Measurements from ENCODE around the gene CNGB1.

Gene CNGB1

DNA sequence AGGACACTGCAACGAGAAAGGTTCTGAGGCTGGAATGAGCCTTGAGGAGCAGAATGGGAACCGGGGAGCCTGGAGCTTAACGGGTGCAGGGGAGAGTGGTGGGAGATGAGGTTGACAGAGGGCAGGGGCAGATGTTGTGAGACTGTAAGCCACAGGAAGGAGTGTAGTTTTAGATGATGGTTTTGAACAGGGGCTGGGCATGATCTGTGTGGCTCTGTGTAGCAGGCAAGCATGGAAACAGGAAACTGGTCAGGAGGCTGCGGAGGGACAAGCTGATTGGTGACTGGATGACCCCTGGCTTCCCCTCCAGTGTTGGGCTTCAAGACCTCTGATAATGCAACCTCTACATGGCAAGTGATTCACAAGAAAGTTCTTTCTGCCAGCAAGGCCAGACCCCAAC is 1.4 kb upstream of the CNGB1 start:
- no peak for DNase-seq (ENCODE audit: low spot score)

DNA sequence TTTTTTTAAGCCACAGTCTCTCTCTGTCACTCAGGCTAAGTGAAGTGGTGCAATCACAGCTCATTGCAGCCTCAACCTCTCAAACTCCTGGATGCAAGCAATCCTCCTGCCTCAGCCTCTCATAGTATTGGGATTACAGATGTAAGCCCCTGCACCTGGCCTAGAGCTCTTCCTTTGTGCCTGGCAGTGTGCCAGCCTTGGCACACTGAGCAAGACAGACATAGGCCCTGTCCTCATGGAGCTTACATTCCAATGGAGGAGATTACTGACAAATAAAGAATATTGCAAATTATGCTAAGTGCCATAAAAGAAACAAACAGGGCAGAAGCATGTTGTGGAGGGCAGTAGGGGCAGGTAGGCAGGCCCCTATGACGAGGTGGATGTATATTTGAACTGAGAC is 920 bp upstream of the CNGB1 start:
- DNase-seq (ENCODE audit: low spot score), result no peak

- DNase-seq (ENCODE audit: low spot score), result no peak
Measured at GRCh38 chr16:57970319-57970718, 609 bp downstream of the CNGB1 start.

- no peak for DNase-seq (ENCODE audit: low spot score)
Measured at GRCh38 chr16:57969451-57970123, 1.3 kb downstream of the CNGB1 start.

GRCh38 chr16:57967916-57968315 is 3.0 kb downstream of the CNGB1 start:
- DNase-seq (ENCODE audit: low spot score), result no peak

- DNase-seq (ENCODE audit: low spot score), result no peak
Measured at GRCh38 chr16:57966986-57967385, 3.9 kb downstream of the CNGB1 start.

GRCh38 chr16:57966204-57966771 is 4.6 kb downstream of the CNGB1 start:
- no peak for DNase-seq (ENCODE audit: low spot score)

DNA sequence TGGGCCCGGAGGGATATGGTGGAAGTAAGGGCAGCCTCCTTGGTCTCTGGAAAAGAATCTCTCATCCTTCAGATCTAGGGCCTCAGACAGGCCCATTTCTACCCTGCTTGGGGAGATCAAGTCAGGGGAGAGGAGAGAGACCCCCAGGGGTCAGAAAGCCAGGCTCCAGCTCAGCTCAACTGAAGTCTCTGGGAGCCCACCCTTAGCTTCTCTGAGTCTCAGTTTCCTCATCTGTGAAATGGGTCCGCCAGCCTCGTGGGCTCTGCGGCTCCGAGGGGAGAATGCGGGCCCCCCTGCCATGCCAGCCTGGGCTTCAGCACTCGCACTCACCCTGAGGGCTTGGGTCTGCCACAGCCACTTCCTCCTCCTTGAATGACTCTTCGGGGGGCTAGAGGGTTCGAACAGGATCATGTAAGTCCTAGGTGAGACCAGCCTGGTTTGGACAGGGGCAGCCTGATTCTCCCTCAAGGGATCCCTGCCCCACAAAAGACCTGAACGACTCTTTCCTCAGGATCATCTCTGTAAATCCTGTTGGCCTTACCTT is 6.7 kb downstream of the CNGB1 start:
- DNase-seq (ENCODE audit: low spot score), result no peak

- DNase-seq (ENCODE audit: low spot score), result no peak
Measured at GRCh38 chr16:57962756-57963155, 8.2 kb downstream of the CNGB1 start.

DNA sequence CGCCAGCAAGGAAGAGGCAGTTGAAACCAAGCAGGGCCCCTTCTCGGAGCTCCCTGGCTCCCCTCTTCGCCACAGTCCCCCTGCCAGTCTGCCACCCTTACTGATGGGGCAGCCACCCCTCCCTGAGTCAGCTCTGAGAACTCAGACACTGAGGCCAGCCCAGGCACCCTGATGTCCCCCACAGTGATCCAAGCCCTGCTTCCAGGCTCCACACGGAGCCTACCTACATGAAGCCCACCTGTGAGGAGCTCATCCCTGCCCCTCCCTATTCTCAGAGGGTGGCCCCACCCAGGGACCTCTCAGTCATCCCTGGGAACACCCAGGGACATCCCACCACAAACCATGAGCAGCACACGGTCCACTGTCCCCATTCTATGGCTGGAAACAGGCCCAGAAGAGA is 8.9 kb downstream of the CNGB1 start:
- DNase-seq (ENCODE audit: low spot score), result no peak

DNA sequence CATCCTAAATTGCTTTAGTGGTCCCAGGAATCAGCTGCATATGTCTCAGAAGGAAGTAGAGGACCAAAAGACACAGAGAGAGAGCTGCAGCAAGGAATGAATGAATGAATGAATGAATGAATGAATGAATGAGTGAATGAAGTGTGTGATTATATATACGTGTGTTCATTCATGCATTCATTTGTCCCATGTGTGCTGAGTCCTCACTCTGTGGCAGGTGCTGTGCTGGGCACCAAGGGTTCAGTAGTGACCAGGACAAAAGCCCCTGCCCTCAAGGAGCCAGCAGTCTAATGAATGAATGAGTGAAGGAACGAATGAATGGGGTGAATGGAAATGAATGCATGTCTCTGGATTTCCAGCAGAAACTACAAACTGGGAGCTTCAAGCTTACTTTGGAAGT is 9.4 kb downstream of the CNGB1 start:
- no peak for DNase-seq (ENCODE audit: low spot score)

DNA sequence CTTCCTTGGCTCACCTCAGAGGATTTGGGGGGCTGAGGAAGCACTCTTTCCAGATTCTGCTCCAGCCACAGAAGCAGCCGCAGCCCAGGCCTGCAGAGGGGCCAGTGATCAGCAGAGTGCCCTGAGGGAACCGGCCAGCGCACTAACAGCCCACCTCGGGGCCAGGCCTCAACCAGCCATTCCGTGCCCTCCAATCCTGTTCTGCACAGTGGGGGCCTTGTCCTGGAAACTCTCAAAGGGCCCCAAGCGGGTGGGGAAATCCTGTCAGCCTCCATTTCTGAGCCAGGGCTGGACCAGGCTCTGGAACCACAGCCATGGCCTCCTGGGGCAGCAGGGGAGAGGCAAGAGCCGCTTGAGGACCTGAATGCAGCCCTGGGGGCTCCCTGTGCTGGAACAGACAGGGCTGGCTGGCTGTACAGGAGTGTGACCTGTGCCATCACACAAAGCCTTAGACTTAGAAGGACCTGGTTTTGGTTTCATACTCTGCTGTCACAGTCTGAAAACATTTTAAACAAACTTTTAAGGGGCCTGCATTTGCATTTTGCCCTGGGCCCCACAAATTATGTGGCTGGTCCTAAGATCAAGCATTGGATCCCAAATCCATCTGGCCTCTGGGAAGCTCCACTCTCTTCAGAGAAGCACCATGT is 10.0 kb downstream of the CNGB1 start:
- no peak for DNase-seq (ENCODE audit: low spot score)

DNA sequence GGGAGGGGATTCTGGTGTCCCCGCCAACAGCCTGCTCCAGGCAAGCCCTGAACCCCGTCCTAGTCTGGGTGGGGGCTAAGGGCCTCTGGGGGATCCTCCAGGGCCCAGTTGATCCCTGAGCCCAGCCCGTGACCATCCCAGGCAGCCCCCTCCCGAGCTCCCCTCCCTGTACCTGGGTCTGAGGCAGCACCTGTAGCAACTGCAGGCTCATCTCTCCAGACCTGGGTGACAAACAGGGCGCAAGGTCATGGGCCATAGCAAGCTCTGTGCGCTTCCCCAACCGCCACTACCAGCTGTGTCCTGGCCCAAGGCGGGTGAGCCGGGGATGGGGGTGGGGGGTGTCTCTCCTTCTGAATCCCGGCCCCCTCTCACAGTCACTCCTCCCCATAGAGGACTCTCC is 10.6 kb downstream of the CNGB1 start:
- no peak for DNase-seq (ENCODE audit: low spot score)

DNA sequence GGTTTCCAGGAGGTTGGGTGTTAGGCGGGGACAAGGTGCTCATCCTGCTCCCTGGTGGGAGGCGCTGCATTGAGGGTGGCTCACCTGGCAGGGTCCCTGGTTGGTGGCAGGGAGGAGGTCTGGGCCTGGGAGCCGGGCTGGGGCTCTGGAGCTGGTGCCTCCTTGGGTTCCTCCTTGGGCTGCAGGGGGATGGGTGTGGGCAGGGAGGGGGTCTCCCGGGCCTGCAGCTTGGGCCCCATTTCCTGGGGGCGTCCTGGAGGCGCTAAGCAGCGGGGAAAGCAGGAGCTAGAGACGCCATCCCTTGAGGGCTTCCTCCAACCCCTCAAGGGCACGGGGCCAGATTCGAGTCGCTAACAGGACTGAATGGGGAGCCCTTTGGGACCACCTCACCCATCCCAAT is 11.1 kb downstream of the CNGB1 start:
- DNase-seq (ENCODE audit: low spot score), result no peak

DNA sequence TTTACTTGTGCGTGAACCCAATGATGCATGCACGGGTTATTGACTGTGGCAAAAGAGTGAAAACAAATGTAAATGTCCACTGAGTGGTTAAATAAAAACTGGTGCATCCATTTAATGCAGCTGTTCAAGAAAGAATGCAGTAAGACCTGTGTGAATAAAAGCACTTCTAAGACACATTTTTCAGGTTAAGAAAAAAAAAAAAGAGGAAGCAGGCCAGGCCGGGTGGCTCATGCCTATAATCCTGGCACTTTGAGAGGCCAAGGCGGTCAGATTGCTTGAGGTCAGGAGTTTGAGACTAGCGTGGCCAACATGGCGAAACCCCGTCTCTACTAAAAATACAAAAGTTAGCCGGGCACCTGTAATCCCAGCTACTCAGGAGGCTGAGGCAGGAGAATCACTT is 11.8 kb downstream of the CNGB1 start:
- DNase-seq (ENCODE audit: low spot score), result no peak

GRCh38 chr16:57958544-57958943 is 12.4 kb downstream of the CNGB1 start:
- no peak for DNase-seq (ENCODE audit: low spot score)

DNA sequence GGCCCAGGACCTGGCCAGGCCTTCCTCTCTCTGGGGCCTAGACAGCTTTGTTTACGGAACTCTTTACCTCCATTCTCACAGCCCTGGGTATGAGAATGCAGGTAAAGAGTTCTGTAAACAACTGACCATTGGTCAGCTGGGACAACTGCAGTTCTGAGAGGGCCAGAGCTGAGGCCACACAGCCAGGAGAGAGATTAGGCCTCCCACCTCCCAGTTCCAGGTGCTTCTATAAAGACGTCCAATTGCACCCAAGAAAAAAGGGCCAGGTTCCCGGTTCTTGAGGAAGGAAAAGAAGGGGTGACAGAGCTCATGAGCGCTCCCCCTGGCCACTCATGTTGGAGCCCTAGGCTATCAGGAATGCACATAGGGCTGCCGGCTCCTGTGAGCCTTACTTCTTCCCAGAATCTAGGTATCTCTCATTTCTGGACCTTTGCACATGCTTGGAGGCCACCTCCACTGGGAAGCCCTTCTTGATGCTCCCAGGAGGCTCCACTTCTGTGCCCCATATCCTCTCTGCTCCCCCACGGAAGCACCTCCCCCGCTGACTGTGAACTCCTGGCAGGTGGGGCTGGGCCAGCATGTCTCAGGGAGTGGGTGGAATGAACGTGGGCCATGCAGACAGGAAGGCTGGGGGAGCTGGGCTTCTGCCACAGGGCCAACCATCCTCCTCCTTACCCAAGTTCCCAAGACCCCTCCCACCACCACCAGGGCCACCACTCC is 13.1 kb downstream of the CNGB1 start:
- no peak for DNase-seq (ENCODE audit: low spot score)

DNA sequence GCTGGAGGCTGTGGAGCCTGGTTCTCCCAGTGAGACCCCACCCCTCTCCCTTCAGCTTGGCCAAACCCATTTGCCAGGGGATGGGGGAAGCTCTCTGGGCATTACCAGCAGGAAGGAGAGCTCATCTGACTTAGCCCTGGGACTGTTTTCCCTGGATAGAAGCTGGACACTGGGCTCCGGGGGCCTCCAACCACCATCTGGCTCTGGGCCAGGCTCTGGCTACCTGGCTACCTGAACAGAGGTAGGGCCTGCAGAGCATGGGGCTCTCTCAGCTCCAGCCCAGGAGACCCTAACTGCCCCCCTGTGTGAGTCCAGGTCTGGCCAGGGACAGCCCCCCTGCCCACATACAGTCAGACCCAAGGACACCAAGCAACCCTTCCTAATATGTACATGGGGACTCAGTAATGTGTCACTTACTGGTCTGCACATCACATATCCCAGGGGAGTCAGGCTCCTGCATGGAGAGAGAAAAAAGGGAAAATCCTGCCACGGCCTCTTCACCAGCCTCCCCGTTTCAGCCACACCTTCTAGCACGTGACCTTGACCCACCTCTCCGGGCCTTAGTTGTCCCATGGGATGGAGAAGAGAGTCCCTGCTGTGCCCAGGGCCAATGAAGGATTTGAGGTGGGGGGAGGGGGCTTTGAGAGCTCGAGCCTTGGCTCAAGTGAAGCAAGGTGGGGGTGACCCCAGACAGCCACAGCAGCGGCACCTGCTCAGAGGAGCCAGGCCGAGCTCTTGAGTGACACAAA is 13.8 kb downstream of the CNGB1 start:
- no peak for DNase-seq (ENCODE audit: low spot score)

DNA sequence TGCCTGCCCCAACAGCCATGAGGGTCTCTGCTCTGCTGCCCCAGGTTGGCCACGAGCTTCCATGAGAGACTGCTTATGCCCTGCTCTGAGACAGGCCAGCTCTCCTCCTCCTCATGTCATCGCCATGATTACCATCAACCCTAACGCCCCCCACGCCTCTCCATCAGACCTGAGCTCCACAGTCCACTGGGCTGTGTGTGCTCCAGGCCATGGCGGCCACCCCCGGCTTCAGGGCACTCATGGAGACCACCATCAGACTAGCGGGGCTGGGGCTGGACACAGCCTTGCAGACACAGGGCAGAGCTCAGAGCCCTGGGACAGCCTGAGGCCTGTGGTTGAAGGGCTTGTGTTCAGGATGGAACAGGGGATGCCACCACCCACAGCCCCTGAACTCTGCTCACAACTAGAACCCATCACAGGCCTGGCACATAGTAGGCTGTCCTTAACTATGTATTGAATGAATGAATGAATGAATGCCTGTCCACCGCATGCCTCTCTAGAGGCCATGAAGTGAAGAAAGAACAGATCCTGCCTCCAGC is 14.6 kb downstream of the CNGB1 start:
- no peak for DNase-seq (ENCODE audit: low spot score)

GRCh38 chr16:57955572-57956188 is 15.2 kb downstream of the CNGB1 start:
- DNase-seq (ENCODE audit: low spot score), result no peak

DNA sequence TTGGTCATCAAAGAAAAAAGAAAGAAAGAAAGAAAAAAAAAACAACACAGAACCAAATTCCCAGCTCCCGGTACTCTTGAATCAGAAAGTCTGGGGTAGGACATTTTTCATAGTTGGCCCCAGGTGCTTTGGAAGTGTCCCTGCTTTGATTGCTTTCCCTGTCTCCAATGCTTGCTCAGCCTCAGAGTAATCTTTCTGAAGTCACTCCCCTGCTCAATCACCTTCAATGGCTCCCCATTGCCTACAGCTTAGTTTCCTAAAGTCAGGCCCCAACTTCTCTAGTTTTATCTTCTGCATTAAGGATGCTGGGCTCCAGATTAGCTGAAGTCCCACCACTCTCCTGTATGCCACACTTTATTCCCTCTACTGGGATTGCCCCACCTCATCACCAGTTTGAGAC is 17.1 kb downstream of the CNGB1 start:
- DNase-seq (ENCODE audit: low spot score), result no peak
